Hepatocyte (in vitro differentiated cells): Measurements from ENCODE around the gene PRSS56. TPM values are rescaled to one million over a fixed set of nuclear protein-coding genes. Genes with fewer than 3 reads are reported as not detected.

ENCODE experiments used
- DNase-seq: peaks from one replicate; pipeline ENCODE4 v3.0.0-alpha.2; 2016; ENCODE audit warnings: low spot score
- H2AFZ ChIP-seq: fragments of 200-600 bp; sonication (generic); 2 replicates; pipeline ENCODE4 v1.6.0; 2016; ENCODE audit warnings: antibody characterized with exemption, mild to moderate bottlenecking
- H3K27ac ChIP-seq: fragments of 200-600 bp; sonication (generic); 2 replicates; pipeline ENCODE4 v1.5.1; 2016; ENCODE audit warnings: mild to moderate bottlenecking
- H3K27me3 ChIP-seq: fragments of 200-600 bp; sonication (generic); 2 replicates; pipeline ENCODE4 v1.6.1; 2016
- H3K36me3 ChIP-seq: fragments of 200-600 bp; sonication (generic); replicated peaks from 2 replicates; pipeline ENCODE4 v1.5.1; 2016; ENCODE audit warnings: low read depth; ENCODE audit not compliant: insufficient read depth
- H3K4me1 ChIP-seq: fragments of 200-600 bp; sonication (generic); 2 replicates; pipeline ENCODE4 v1.5.1; 2016; ENCODE audit warnings: mild to moderate bottlenecking, moderate library complexity; ENCODE audit not compliant: insufficient read depth
- H3K4me2 ChIP-seq: fragments of 200-600 bp; sonication (generic); 2 replicates; pipeline ENCODE4 v1.6.0; 2016
- H3K4me3 ChIP-seq: fragments of 200-600 bp; sonication (generic); 2 replicates; pipeline ENCODE4 v1.5.1; 2016; ENCODE audit warnings: mild to moderate bottlenecking
- H3K79me2 ChIP-seq: fragments of 200-600 bp; sonication (generic); 2 replicates; pipeline ENCODE4 v1.6.0; 2017; ENCODE audit warnings: mild to moderate bottlenecking
- H3K9me2 ChIP-seq: fragments of 200-600 bp; sonication (generic); replicated peaks from 2 replicates; pipeline ENCODE4 v1.6.0; 2017; ENCODE audit warnings: mild to moderate bottlenecking; ENCODE audit not compliant: insufficient read depth
- H3K9me3 ChIP-seq: fragments of 200-600 bp; sonication (generic); 2 replicates; pipeline ENCODE4 v1.5.1; 2016; ENCODE audit warnings: low read depth, mild to moderate bottlenecking
- H4K20me1 ChIP-seq: fragments of 200-600 bp; sonication (generic); 2 replicates; pipeline ENCODE4 v1.6.0; 2016; ENCODE audit warnings: mild to moderate bottlenecking; ENCODE audit not compliant: insufficient read depth, poor library complexity, severe bottlenecking
- EZH2 ChIP-seq: fragments of 200-600 bp; sonication (generic); IDR thresholded peaks from 2 replicates; pipeline ENCODE4 v1.6.1; 2016; ENCODE audit warnings: antibody characterized with exemption, mild to moderate bottlenecking, borderline replicate concordance
- EZH2phosphoT487 ChIP-seq: fragments of 200-600 bp; sonication (generic); IDR thresholded peaks from one replicate; pipeline ENCODE4 v1.6.1; 2018; ENCODE audit warnings: antibody characterized with exemption, mild to moderate bottlenecking, low read depth, moderate library complexity; ENCODE audit not compliant: unreplicated experiment, severe bottlenecking
- WGBS: methylation state at CpG from one replicate; pipeline ENCODE4 v1.1.6; 2016; ENCODE audit warnings: low lambda C conversion rate; ENCODE audit errors: missing lambda C conversion rate; 5-methylcytosine and 5-hydroxymethylcytosine counted together
- polyA plus RNA-seq: library from polyadenylated mRNA; unstranded; fragments of >200 nt; fragmentation: Nextera tagmentation; extraction: Ambion mirVana; gene quantifications from 2 replicates; pipeline ENCODE4 v1.2.1, GENCODE V29; 2016
- total RNA-seq: library from RNA; depleted of rRNA; stranded (reverse); fragments of >200 nt; gene quantifications from 2 replicates; pipeline ENCODE4 v1.2.3, GENCODE V29; 2014
- TF ChIP-seq, protein P1 (sequence below): fragments of 200-600 bp; sonication (generic); IDR thresholded peaks from 2 replicates; pipeline ENCODE4 v1.5.1; 2016; ENCODE audit warnings: antibody characterized with exemption, mild to moderate bottlenecking; ENCODE audit not compliant: poor library complexity

Gene PRSS56
- total and polyA plus RNA-seq, 2 experiments from 2014 or later, result not detected

DNA sequence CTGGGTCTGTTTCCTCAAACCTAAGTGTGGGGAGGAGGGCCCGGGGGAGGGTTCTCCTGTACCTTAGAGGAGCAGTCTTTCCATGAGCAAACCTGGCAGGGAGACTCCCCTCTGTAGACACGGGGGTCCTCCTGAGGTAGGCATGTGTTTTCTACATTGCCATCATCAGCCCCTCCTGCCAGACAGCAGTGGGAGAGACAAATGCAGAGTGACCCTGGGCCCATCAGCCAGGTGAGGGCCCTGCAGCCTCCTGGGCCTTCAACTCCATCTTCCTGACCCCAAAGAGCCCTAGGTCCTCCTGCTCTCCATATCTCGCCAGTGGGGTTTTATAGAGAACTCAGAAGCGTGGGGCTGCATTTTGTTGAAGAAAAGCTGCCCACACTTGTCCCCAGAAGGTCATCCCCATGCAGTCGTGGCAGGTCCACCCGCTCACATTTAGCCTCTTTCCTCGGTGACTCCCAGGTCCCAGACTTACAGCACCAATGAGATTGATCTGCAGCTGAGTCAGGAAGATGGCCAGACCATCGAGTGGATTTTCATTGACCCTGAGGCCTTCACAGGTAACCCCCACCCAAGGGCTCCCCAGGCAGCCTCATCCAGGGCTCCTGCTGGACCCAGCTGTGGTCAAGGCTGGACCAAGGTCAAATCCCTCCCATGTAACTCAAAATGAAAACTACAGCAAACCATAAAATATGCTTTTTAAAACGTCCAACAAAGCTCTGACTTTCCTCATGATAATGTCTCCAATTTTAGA lies 21.9 kb downstream of the PRSS56 start:
- Histone ChIP-seq H3K27me3 (no peaks in the 10 kb centered on the region), H3K27ac (no peak overlapping the region), H3K4me2 (no peak overlapping the region), H4K20me1 (no peaks in the 10 kb centered on the region), H2AFZ (no peak overlapping the region), H3K4me3 (no peak overlapping the region), H3K36me3 (no peaks in the 10 kb centered on the region), H3K79me2 (peaks cover 8% of the 10 kb centered on the region), H3K9me2 (no peaks in the 10 kb centered on the region), H3K9me3 (no peaks in the 10 kb centered on the region), H3K4me1 (no peaks in the 10 kb centered on the region)
- TF ChIP-seq, protein P1, sequence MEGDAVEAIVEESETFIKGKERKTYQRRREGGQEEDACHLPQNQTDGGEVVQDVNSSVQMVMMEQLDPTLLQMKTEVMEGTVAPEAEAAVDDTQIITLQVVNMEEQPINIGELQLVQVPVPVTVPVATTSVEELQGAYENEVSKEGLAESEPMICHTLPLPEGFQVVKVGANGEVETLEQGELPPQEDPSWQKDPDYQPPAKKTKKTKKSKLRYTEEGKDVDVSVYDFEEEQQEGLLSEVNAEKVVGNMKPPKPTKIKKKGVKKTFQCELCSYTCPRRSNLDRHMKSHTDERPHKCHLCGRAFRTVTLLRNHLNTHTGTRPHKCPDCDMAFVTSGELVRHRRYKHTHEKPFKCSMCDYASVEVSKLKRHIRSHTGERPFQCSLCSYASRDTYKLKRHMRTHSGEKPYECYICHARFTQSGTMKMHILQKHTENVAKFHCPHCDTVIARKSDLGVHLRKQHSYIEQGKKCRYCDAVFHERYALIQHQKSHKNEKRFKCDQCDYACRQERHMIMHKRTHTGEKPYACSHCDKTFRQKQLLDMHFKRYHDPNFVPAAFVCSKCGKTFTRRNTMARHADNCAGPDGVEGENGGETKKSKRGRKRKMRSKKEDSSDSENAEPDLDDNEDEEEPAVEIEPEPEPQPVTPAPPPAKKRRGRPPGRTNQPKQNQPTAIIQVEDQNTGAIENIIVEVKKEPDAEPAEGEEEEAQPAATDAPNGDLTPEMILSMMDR, result no peak
- TF ChIP-seq EZH2 (no peak), EZH2phosphoT487 (no peak)
- no peak for DNase-seq
- WGBS, result 78% methylated on average over 9 of the region's 9 CpGs

GRCh38 chr2:232542715-232543467 lies 22.7 kb downstream of the PRSS56 start:
- H3K79me2 ChIP-seq, result peaks cover 16% of the 10 kb centered on the region
- no peaks in the 10 kb centered on the region for H3K4me1 ChIP-seq
- no peak overlapping the region for H3K27ac ChIP-seq
- TF ChIP-seq EZH2phosphoT487, result no peak
- TF ChIP-seq, protein P1, result no peak
- TF ChIP-seq EZH2, result no peak
- DNase-seq, result no peak
- no peak overlapping the region for H2AFZ ChIP-seq
- no peaks in the 10 kb centered on the region for H4K20me1 ChIP-seq
- 94% methylated on average over 20 of the region's 20 CpGs for WGBS
- no peak overlapping the region for H3K4me2 ChIP-seq
- no peaks in the 10 kb centered on the region for H3K9me2 ChIP-seq
- no peak overlapping the region for H3K4me3 ChIP-seq
- H3K36me3 ChIP-seq, result no peaks in the 10 kb centered on the region
- H3K27me3 ChIP-seq, result no peaks in the 10 kb centered on the region
- no peaks in the 10 kb centered on the region for H3K9me3 ChIP-seq

DNA sequence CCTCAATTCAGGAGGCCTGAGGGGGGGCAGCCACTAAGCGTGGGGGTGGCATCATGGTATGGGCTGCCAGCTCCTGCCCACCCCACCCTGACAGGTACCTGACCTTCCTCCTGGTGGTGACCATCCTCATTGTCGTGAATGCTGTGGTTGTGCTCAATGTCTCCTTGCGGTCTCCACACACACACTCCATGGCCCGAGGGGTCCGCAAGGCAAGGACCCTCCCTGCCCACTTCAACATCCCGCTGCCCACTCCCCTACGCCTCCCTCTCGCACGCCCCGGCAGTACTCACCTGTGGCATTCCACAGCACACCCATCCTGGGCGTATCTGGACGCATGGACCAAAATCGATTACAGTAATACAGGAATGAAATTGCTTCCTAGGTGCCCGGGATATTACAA lies 23.3 kb downstream of the PRSS56 start:
- H3K36me3 ChIP-seq, result no peaks in the 10 kb centered on the region
- DNase-seq, result no peak
- TF ChIP-seq, protein P1, result no peak

More for the DNA sequence above, 23.3 kb downstream of the PRSS56 start:
- no peaks in the 10 kb centered on the region for H4K20me1 ChIP-seq
- H3K79me2 ChIP-seq, result peaks cover 20% of the 10 kb centered on the region
- H3K4me1 ChIP-seq, result no peaks in the 10 kb centered on the region
- no peak overlapping the region for H3K4me3 ChIP-seq
- H3K4me2 ChIP-seq, result no peak overlapping the region
- WGBS, result 97% methylated on average over 10 of the region's 14 CpGs
- H3K27ac ChIP-seq, result no peak overlapping the region
- H3K27me3 ChIP-seq, result no peaks in the 10 kb centered on the region
- no peaks in the 10 kb centered on the region for H3K9me2 ChIP-seq
- no peaks in the 10 kb centered on the region for H3K9me3 ChIP-seq
- no peak overlapping the region for H2AFZ ChIP-seq
